Progenitor cell of endocrine pancreas (in vitro differentiated cells): ENCODE results near the gene HOXA6. TPM values are rescaled to one million over a fixed set of nuclear protein-coding genes. Genes with fewer than 3 reads are reported as not detected.

ENCODE experiments used
- DNase-seq: peaks from one replicate; pipeline ENCODE4 v3.0.0; 2021; ENCODE audit warnings: low spot score; ENCODE audit not compliant: unreplicated experiment
- H3K27ac Mint-ChIP-seq: 2 replicates; pipeline ENCODE4 v1.8.0; 2021; ENCODE audit warnings: mild to moderate bottlenecking, moderate library complexity, mixed read lengths
- H3K27me3 Mint-ChIP-seq: 2 replicates; pipeline ENCODE4 v1.8.0; 2021; ENCODE audit warnings: mixed read lengths
- H3K36me3 Mint-ChIP-seq: 2 replicates; pipeline ENCODE4 v1.8.0; 2022; ENCODE audit warnings: mixed read lengths; ENCODE audit not compliant: insufficient read depth
- H3K4me1 Mint-ChIP-seq: 2 replicates; pipeline ENCODE4 v1.8.0; 2021; ENCODE audit warnings: low read depth, mixed read lengths
- H3K4me3 Mint-ChIP-seq: 2 replicates; pipeline ENCODE4 v1.8.0; 2021; ENCODE audit warnings: low read depth, mild to moderate bottlenecking, moderate library complexity, mixed read lengths
- H3K9me3 Mint-ChIP-seq: 2 replicates; pipeline ENCODE4 v1.8.0; 2021; ENCODE audit warnings: low read depth, mixed read lengths
- CTCF ChIP-seq: fragments of 200-600 bp; sonication (generic); IDR thresholded peaks from one replicate; pipeline ENCODE4 v1.5.0; 2021; ENCODE audit warnings: antibody characterized with exemption, mild to moderate bottlenecking; ENCODE audit not compliant: unreplicated experiment
- long read RNA-seq: library from polyadenylated mRNA; unstranded; transcript quantifications from one replicate; pipeline ENCODE4 v2.0.0, GENCODE V29; 2020
- total RNA-seq: library from RNA; stranded (reverse); gene quantifications from 2 replicates; pipeline ENCODE4 v1.2.1, GENCODE V29; 2021

The HOXA6 gene
- 0.38 TPM in 1 of 2 replicates, not detected in the other for total RNA-seq
- long read RNA-seq, partial matches to known transcripts, result 0 of 1 reads
- long read RNA-seq, other reads (novel, unspliced or antisense), result 1 of 1 reads

GRCh38 chr7:27147199-27148030 lies at the start of gene HOXA6:
TSS of gene HOXA6 (minus strand) at chr7:27147774. CDS start at chr7:27147749, 25 bp downstream.
- Mint-ChIP-seq H3K36me3 (peaks cover 2% of the 10 kb centered on the region), H3K27ac (peak within 1 kb of the TSS; percentile 71), H3K9me3 (no peaks in the 10 kb centered on the region), H3K4me3 (peak within 1 kb of the TSS; percentile 64), H3K4me1 (peaks cover 16% of the 10 kb centered on the region), H3K27me3 (peaks cover 79% of the 10 kb centered on the region)
- TF ChIP-seq CTCF, result no peak
- no peak for DNase-seq

- H3K9me3 Mint-ChIP-seq, result no peaks in the 10 kb centered on the region
- peak; percentile 93 for TF ChIP-seq CTCF
- H3K4me3 Mint-ChIP-seq, result no peak overlapping the region
- peaks cover 4% of the 10 kb centered on the region for H3K4me1 Mint-ChIP-seq
- no peak overlapping the region for H3K27ac Mint-ChIP-seq
- H3K36me3 Mint-ChIP-seq, result no peaks in the 10 kb centered on the region
- peak; percentile 80 for DNase-seq
- H3K27me3 Mint-ChIP-seq, result peaks cover 90% of the 10 kb centered on the region
Observed at GRCh38 chr7:27196287-27196767, 48.8 kb upstream of the HOXA6 start.

DNA sequence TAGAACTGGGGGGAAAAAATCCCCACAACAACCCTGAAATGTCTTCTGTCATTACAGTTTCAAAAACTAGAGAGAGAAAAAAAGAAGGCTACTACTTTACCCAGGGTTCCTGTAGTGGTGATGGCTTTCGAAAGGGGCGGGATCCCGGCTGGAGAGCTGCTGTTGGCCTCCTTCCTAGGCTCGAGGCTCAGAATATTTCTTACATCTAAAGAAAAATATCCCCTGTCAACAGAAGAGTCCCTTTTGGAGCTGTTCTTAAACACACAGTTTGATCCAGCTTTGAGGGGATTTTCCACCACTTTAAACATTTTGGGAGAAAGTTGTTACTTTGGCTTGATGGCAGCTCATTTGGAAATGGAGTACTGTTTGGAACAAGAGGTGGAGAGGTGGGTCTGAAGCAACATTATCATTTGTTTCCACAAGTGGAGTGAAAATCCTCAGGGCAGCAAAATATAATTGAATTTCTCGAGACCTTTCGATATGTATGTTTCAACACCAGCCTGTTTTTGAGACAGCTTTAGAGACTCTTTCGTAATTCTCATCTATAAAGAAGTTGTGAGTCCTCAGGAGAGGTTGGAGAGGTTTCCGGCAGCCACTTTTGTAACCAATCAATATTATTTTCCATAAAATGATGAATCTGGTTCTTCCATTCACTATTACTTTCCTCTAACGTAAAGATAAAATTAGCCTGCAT lies 47.3 kb upstream of the HOXA6 start:
- Mint-ChIP-seq H3K4me1 (no peaks in the 10 kb centered on the region), H3K9me3 (no peaks in the 10 kb centered on the region), H3K27ac (no peak overlapping the region), H3K27me3 (peaks cover 92% of the 10 kb centered on the region), H3K4me3 (no peak overlapping the region), H3K36me3 (no peaks in the 10 kb centered on the region)
- no peak for DNase-seq
- TF ChIP-seq CTCF, result no peak

- no peak for DNase-seq
- Mint-ChIP-seq H3K4me3 (no peak overlapping the region), H3K4me1 (no peaks in the 10 kb centered on the region), H3K27ac (no peak overlapping the region), H3K36me3 (no peaks in the 10 kb centered on the region), H3K9me3 (no peaks in the 10 kb centered on the region), H3K27me3 (peaks cover 96% of the 10 kb centered on the region)
- TF ChIP-seq CTCF, result no peak
Observed at GRCh38 chr7:27194002-27194352, 46.4 kb upstream of the HOXA6 start.

- no peak overlapping the region for H3K4me3 Mint-ChIP-seq
- no peak for DNase-seq
- H3K27me3 Mint-ChIP-seq, result peaks cover 96% of the 10 kb centered on the region
- no peak overlapping the region for H3K27ac Mint-ChIP-seq
- peaks cover 2% of the 10 kb centered on the region for H3K4me1 Mint-ChIP-seq
- no peaks in the 10 kb centered on the region for H3K9me3 Mint-ChIP-seq
- no peak for TF ChIP-seq CTCF
- H3K36me3 Mint-ChIP-seq, result no peaks in the 10 kb centered on the region
Observed at GRCh38 chr7:27193335-27194001, 45.9 kb upstream of the HOXA6 start.
